ENCODE data around the gene MYT1. TPM values are rescaled to one million over a fixed set of nuclear protein-coding genes. Genes with fewer than 3 reads are reported as not detected.

The MYT1 gene
- total and polyA plus RNA-seq, 2 of the 13 experiments (the other 11 are each of a cell fraction or from before 2014, with no cell fraction given): 0.58 to 2.5 TPM

GRCh38 chr20:64242003-64242796 lies 77.9 kb downstream of the MYT1 start (continued):
- no peak for TF ChIP-seq MEF2D (CRISPR knock-in tag; IDR thresholded peaks at IDR 0.05)
- TF ChIP-seq SP4 (CRISPR knock-in tag; IDR thresholded peaks at IDR 0.05): no peak
- no peak for TF ChIP-seq ZNF749 (CRISPR knock-in tag; IDR thresholded peaks at IDR 0.05; ENCODE audit: borderline replicate concordance)
- TF ChIP-seq MXD4 (CRISPR knock-in tag; IDR thresholded peaks at IDR 0.05): no peak
- 0 out of 2 replicates have a peak, but pooled peaks have one; percentile 58 for TF ChIP-seq HIVEP1 (CRISPR knock-in tag; IDR thresholded peaks at IDR 0.05)
- no peak for TF ChIP-seq UBTF (CRISPR knock-in tag; IDR thresholded peaks at IDR 0.05)
- no peak for TF ChIP-seq ZFP37 (CRISPR knock-in tag; IDR thresholded peaks at IDR 0.05; ENCODE audit: borderline replicate concordance)
- TF ChIP-seq PITX1 (CRISPR knock-in tag; IDR thresholded peaks at IDR 0.05): no peak
- 0 out of 2 replicates have a peak, but pooled peaks have one; percentile 66 for TF ChIP-seq KDM5B (CRISPR knock-in tag; IDR thresholded peaks at IDR 0.05; ENCODE audit: borderline replicate concordance)
- TF ChIP-seq ZNF234 (CRISPR knock-in tag; conservative IDR thresholded peaks at IDR 0.05): no peak; the same call in 1 of the 2 replicates
- no peak for TF ChIP-seq IKZF1 (IDR thresholded peaks at IDR 0.05)
- no peak for TF ChIP-seq ZFP36 (IDR thresholded peaks at IDR 0.05; ENCODE audit: borderline replicate concordance, low read depth, low read length, partially characterized antibody)
- 0 out of 2 replicates have a peak, but pooled peaks have one; percentile 10 for TF ChIP-seq DMTF1 (CRISPR knock-in tag; IDR thresholded peaks at IDR 0.05)
- TF ChIP-seq ZNF282 (IDR thresholded peaks at IDR 0.05; ENCODE audit: partially characterized antibody): no peak
- no peak for TF ChIP-seq DR1 (CRISPR knock-in tag; IDR thresholded peaks at IDR 0.05)
- TF ChIP-seq ZSCAN31 (CRISPR knock-in tag; IDR thresholded peaks at IDR 0.05; ENCODE audit: low read depth): no peak
- TF ChIP-seq HDAC1 (CRISPR knock-in tag; IDR thresholded peaks at IDR 0.05): no peak
- no peak for TF ChIP-seq SRSF4 (IDR thresholded peaks at IDR 0.05; ENCODE audit: low read depth, low read length, poor library complexity, severe bottlenecking)
- TF ChIP-seq CAMTA2 (CRISPR knock-in tag; IDR thresholded peaks at IDR 0.05; ENCODE audit: borderline replicate concordance): no peak
- 0 out of 2 replicates have a peak, but pooled peaks have one; percentile 13 for TF ChIP-seq ZNF232 (CRISPR knock-in tag; IDR thresholded peaks at IDR 0.05; ENCODE audit: borderline replicate concordance)

Measured in HepG2 (cell line).